Effector CD8-positive, alpha-beta T cell (primary cell): ENCODE data around the gene USP13.
"Not testable (repeated sequence)": the region's sequence is repeated elsewhere in the genome, so short reads cannot be mapped to it uniquely, and the experiment has no call there.

Experiments used
- DNase-seq: peaks from one replicate; lab custom pipeline; 2025; lab: John Stamatoyannopoulos, UW

The USP13 gene

GRCh38 chr3:179658606-179659005 lies 5.8 kb downstream of the USP13 start:
- DNase-seq = no peak

- no peak for DNase-seq
Measured at GRCh38 chr3:179660872-179661271, 8.0 kb downstream of the USP13 start.

- DNase-seq = no peak
Measured at GRCh38 chr3:179661777-179662176, 8.9 kb downstream of the USP13 start.

GRCh38 chr3:179663093-179663492 lies 10.3 kb downstream of the USP13 start:
- DNase-seq = no peak

GRCh38 chr3:179666030-179666429 lies 13.2 kb downstream of the USP13 start:
- DNase-seq = no peak

- DNase-seq = no peak
Measured at GRCh38 chr3:179666436-179667035, 13.7 kb downstream of the USP13 start.

GRCh38 chr3:179668429-179668828 lies 15.6 kb downstream of the USP13 start:
- no peak for DNase-seq

GRCh38 chr3:179670311-179670710 lies 17.5 kb downstream of the USP13 start:
- no peak for DNase-seq

GRCh38 chr3:179671309-179671708 lies 18.5 kb downstream of the USP13 start:
- no peak for DNase-seq

GRCh38 chr3:179671747-179672242 lies 19.0 kb downstream of the USP13 start:
- no peak for DNase-seq

GRCh38 chr3:179672918-179673317 lies 20.1 kb downstream of the USP13 start:
- no peak for DNase-seq

GRCh38 chr3:179673523-179673922 lies 20.7 kb downstream of the USP13 start:
- DNase-seq = no peak

- DNase-seq = no peak
Measured at GRCh38 chr3:179676081-179676480, 23.2 kb downstream of the USP13 start.

GRCh38 chr3:179677884-179678283 lies 25.0 kb downstream of the USP13 start:
- DNase-seq = no peak

GRCh38 chr3:179681492-179682263 lies 28.8 kb downstream of the USP13 start:
- no peak for DNase-seq

GRCh38 chr3:179682426-179683080 lies 29.7 kb downstream of the USP13 start:
- no peak for DNase-seq

GRCh38 chr3:179683286-179683685 lies 30.4 kb downstream of the USP13 start:
- DNase-seq = not testable (repeated sequence)

- no peak for DNase-seq
Measured at GRCh38 chr3:179687967-179688535, 35.2 kb downstream of the USP13 start.

- no peak for DNase-seq
Measured at GRCh38 chr3:179688850-179689249, 36.0 kb downstream of the USP13 start.

GRCh38 chr3:179694731-179695130 lies 41.9 kb downstream of the USP13 start:
- DNase-seq = no peak

- DNase-seq = no peak
Measured at GRCh38 chr3:179695672-179696313, 43.0 kb downstream of the USP13 start.

- DNase-seq = no peak
Measured at GRCh38 chr3:179697736-179698332, 45.0 kb downstream of the USP13 start.
